GM23338 (cell line): ENCODE results near the gene BRAF. TPM values are rescaled to one million over a fixed set of nuclear protein-coding genes. Genes with fewer than 3 reads are reported as not detected.

Source experiments
- ATAC-seq: fragments of 200-7000 bp; cut with Tn5 transposase; 3 replicates; pipeline ENCODE4 v1.9.1; 2020
- DNase-seq: peaks from one replicate; pipeline ENCODE4 v3.0.0-alpha.2; 2015; ENCODE audit warnings: low spot score
- H2AFZ ChIP-seq: fragments of 200-600 bp; sonication (generic); 2 replicates; pipeline ENCODE4 v1.8.0; 2016; ENCODE audit warnings: antibody characterized with exemption, mild to moderate bottlenecking, moderate library complexity
- H3F3A ChIP-seq: fragments of 200-600 bp; sonication (generic); replicated peaks from 2 replicates; pipeline ENCODE4 v1.8.0; 2017; ENCODE audit warnings: antibody characterized with exemption, mixed run types, low read depth
- H3K27ac ChIP-seq: fragments of 200-600 bp; sonication (generic); 2 replicates; pipeline ENCODE4 v1.6.1; 2016; ENCODE audit warnings: low read depth
- H3K27me3 ChIP-seq: fragments of 200-600 bp; sonication (generic); 2 replicates; pipeline ENCODE4 v1.8.0; 2016; ENCODE audit warnings: mild to moderate bottlenecking, mixed run types, moderate library complexity; ENCODE audit not compliant: insufficient read depth
- H3K36me3 ChIP-seq: fragments of 200-600 bp; sonication (generic); 2 replicates; pipeline ENCODE4 v1.8.0; 2016; ENCODE audit warnings: mild to moderate bottlenecking; ENCODE audit not compliant: insufficient read depth
- H3K4me1 ChIP-seq: fragments of 200-600 bp; sonication (generic); 2 replicates; pipeline ENCODE4 v1.8.0; 2016; ENCODE audit warnings: mild to moderate bottlenecking, moderate library complexity; ENCODE audit not compliant: insufficient read depth
- H3K4me2 ChIP-seq: fragments of 200-600 bp; sonication (generic); 2 replicates; pipeline ENCODE4 v1.7.1; 2017; ENCODE audit warnings: mixed run types
- H3K4me3 ChIP-seq: fragments of 200-600 bp; sonication (generic); 2 replicates; pipeline ENCODE4 v1.6.1; 2016; ENCODE audit warnings: mixed run types
- H3K79me2 ChIP-seq: fragments of 200-600 bp; sonication (generic); replicated peaks from 2 replicates; pipeline ENCODE4 v1.8.0; 2017; ENCODE audit warnings: mild to moderate bottlenecking; ENCODE audit not compliant: insufficient read depth
- H3K9me2 ChIP-seq: fragments of 200-600 bp; sonication (generic); 2 replicates; pipeline ENCODE4 v1.8.0; 2017; ENCODE audit not compliant: insufficient read depth
- H4K20me1 ChIP-seq: fragments of 200-600 bp; sonication (generic); replicated peaks from 2 replicates; pipeline ENCODE4 v1.8.0; 2017; ENCODE audit warnings: mild to moderate bottlenecking; ENCODE audit not compliant: insufficient read depth
- H3K27ac Mint-ChIP-seq: 2 replicates; pipeline ENCODE4 v1.8.0; 2020; ENCODE audit warnings: inconsistent platforms, mild to moderate bottlenecking, moderate library complexity, mixed read lengths
- H3K27me3 Mint-ChIP-seq: 3 replicates; pipeline ENCODE4 v1.8.0; 2022; ENCODE audit warnings: low read depth, mild to moderate bottlenecking, moderate library complexity, mixed read lengths, inconsistent platforms; ENCODE audit not compliant: insufficient read depth, poor library complexity
- H3K36me3 Mint-ChIP-seq: 3 replicates; pipeline ENCODE4 v1.8.0; 2021; ENCODE audit warnings: low read depth, mild to moderate bottlenecking, inconsistent platforms, moderate library complexity, mixed read lengths
- H3K4me1 Mint-ChIP-seq: 3 replicates; pipeline ENCODE4 v1.8.0; 2020; ENCODE audit warnings: mild to moderate bottlenecking, inconsistent platforms, mixed read lengths
- H3K4me3 Mint-ChIP-seq: 3 replicates; pipeline ENCODE4 v1.8.0; 2021; ENCODE audit warnings: moderate library complexity, mild to moderate bottlenecking, inconsistent platforms, mixed read lengths
- H3K9me3 Mint-ChIP-seq: 3 replicates; pipeline ENCODE4 v1.8.0; 2020; ENCODE audit warnings: moderate library complexity, mild to moderate bottlenecking, inconsistent platforms, mixed read lengths
- CREB1 ChIP-seq: fragments of 250-450 bp; sonication (Bioruptor Pico); IDR thresholded peaks from 2 replicates; pipeline ENCODE4 v1.5.0; 2020; ENCODE audit warnings: low read depth, mild to moderate bottlenecking, moderate library complexity
- CTCF ChIP-seq, 2 experiments: fragments of 200-600 bp in 1 of 2; sonication (generic) in 1 of 2; conservative IDR thresholded peaks; 2 replicates each; pipeline versions ENCODE4 v1.5.1 to v1.6.1; 2016 to 2017; ENCODE audit warnings: antibody characterized with exemption in 2 of 2, low read depth in 2 of 2, mild to moderate bottlenecking in 2 of 2, moderate library complexity in 1 of 2
- ETS1 ChIP-seq: IDR thresholded peaks from 2 replicates; pipeline ENCODE4 v1.6.1; 2016; ENCODE audit warnings: antibody characterized with exemption
- EZH2 ChIP-seq: fragments of 200-600 bp; sonication (generic); IDR thresholded peaks from one replicate; pipeline ENCODE4 v1.8.0; 2017; ENCODE audit warnings: antibody characterized with exemption, mild to moderate bottlenecking, low read depth; ENCODE audit not compliant: unreplicated experiment
- EZH2phosphoT487 ChIP-seq: fragments of 200-600 bp; sonication (generic); IDR thresholded peaks from one replicate; pipeline ENCODE4 v1.8.1; 2018; ENCODE audit warnings: antibody characterized with exemption; ENCODE audit not compliant: unreplicated experiment
- JUNB ChIP-seq: IDR thresholded peaks from one replicate; pipeline ENCODE4 v1.6.1; 2016; ENCODE audit warnings: antibody characterized with exemption; ENCODE audit not compliant: unreplicated experiment
- NANOG ChIP-seq: IDR thresholded peaks from 2 replicates; pipeline ENCODE4 v1.6.1; 2016; ENCODE audit warnings: antibody characterized with exemption, borderline replicate concordance
- POLR2AphosphoS5 ChIP-seq: IDR thresholded peaks from 2 replicates; pipeline ENCODE4 v1.6.1; 2016; ENCODE audit warnings: antibody characterized with exemption, low read depth
- REST ChIP-seq: IDR thresholded peaks from one replicate; pipeline ENCODE4 v1.6.1; 2018; ENCODE audit warnings: antibody characterized with exemption; ENCODE audit not compliant: unreplicated experiment
- STAT1 ChIP-seq: IDR thresholded peaks from one replicate; pipeline ENCODE4 v1.6.1; 2016; ENCODE audit warnings: antibody characterized with exemption; ENCODE audit not compliant: unreplicated experiment
- ZNF114 ChIP-seq: fragments of 250-450 bp; sonication (Bioruptor Pico); IDR thresholded peaks from 2 replicates; pipeline ENCODE4 v1.5.0; 2020; ENCODE audit warnings: mild to moderate bottlenecking, moderate library complexity
- ZNF331 ChIP-seq: fragments of 250-450 bp; sonication (Bioruptor Pico); IDR thresholded peaks from 2 replicates; pipeline ENCODE4 v1.5.0; 2020; ENCODE audit warnings: low read depth, mild to moderate bottlenecking, moderate library complexity
- ZNF462 ChIP-seq: fragments of 250-450 bp; sonication (Bioruptor Pico); IDR thresholded peaks from 2 replicates; pipeline ENCODE4 v1.5.0; 2020; ENCODE audit warnings: mild to moderate bottlenecking, moderate library complexity
- polyA plus RNA-seq: library from polyadenylated mRNA; unstranded; fragments of >200 nt; fragmentation: Nextera tagmentation; extraction: Ambion mirVana; gene quantifications from 2 replicates; pipeline ENCODE4 v1.2.1, GENCODE V29; 2016
- total RNA-seq: library from RNA; depleted of rRNA; stranded (reverse); fragments of >200 nt; shearing (Covaris generic); gene quantifications from 2 replicates; pipeline ENCODE4 v1.2.3, GENCODE V29; 2014

Gene BRAF
- total and polyA plus RNA-seq, 2 experiments from 2014 or later: 14.6 to 36.8 TPM

GRCh38 chr7:140676306-140676705 lies 248.4 kb downstream of the BRAF start:
- TF ChIP-seq NANOG: no peak
- TF ChIP-seq STAT1: no peak
- TF ChIP-seq JUNB: no peak
- TF ChIP-seq ZNF462 (CRISPR knock-in tag): no peak
- TF ChIP-seq ZNF114: no peak
- TF ChIP-seq ETS1: no peak
- TF ChIP-seq POLR2AphosphoS5: no peak
- TF ChIP-seq CTCF (conservative IDR thresholded peaks at IDR 0.05; ENCODE audit: low read depth in 2 of 2): no peak
- no peak for TF ChIP-seq ZNF331 (CRISPR knock-in tag)
- TF ChIP-seq CREB1: no peak
- no peak for TF ChIP-seq EZH2phosphoT487
- TF ChIP-seq EZH2: no peak
- no peak for TF ChIP-seq REST
- Histone ChIP-seq H3K4me3 (no peak overlapping the region), H3K4me2 (no peak overlapping the region), H3K27ac (no peak overlapping the region), H3K4me1 (peaks cover 18% of the 10 kb centered on the region), H3F3A (0 out of 2 replicates have a peak, but pooled peaks cover 3% of the 10 kb centered on the region), H3K79me2 (no peaks in the 10 kb centered on the region), H2AFZ (no peak overlapping the region), H3K9me2 (no peaks in the 10 kb centered on the region), H3K36me3 (no peaks in the 10 kb centered on the region; the same call in 1 of the 2 replicates), H4K20me1 (peaks cover 6% of the 10 kb centered on the region; the same call in 1 of the 2 replicates), H3K27me3 (0 out of 2 replicates have a peak, but pooled peaks cover 5% of the 10 kb centered on the region)
- Mint-ChIP-seq H3K4me3 (no peak overlapping the region), H3K9me3 (no peaks in the 10 kb centered on the region; the same call in 2 of the 3 replicates), H3K4me1 (peaks cover 14% of the 10 kb centered on the region), H3K36me3 (peaks cover 5% of the 10 kb centered on the region; the same call in 1 of the 3 replicates), H3K27ac (no peak overlapping the region), H3K27me3 (peaks cover 16% of the 10 kb centered on the region)
- DNase-seq (no peak), ATAC-seq (no peak)
